Aorta (tissue), 5 donors: Measurements from ENCODE around the gene TMEM181. TPM values are rescaled to one million over a fixed set of nuclear protein-coding genes. Genes with fewer than 3 reads are reported as not detected.

Experiments used
- ATAC-seq: fragments of 200-7000 bp; cut with Tn5 transposase; one replicate; pipeline ENCODE4 v1.9.1; 2022; ENCODE audit warnings: moderate library complexity; ENCODE audit not compliant: low FRiP score
- DNase-seq, 2 donors: peaks; one replicate each; pipeline ENCODE4 v3.0.0-alpha.2; 2020
- H3K27ac ChIP-seq, 2 donors: one replicate each; pipeline ENCODE4 v1.5.1; 2013; ENCODE audit warnings: low read length in 2 of 2, mild to moderate bottlenecking in 2 of 2, moderate library complexity in 2 of 2, control low read depth in 1 of 2, inconsistent platforms in 1 of 2, low read depth in 1 of 2
- H3K27me3 ChIP-seq, 2 donors: one replicate each; pipeline ENCODE4 v1.6.1; 2013; ENCODE audit warnings: control low read depth in 1 of 2, low read length in 1 of 2, mild to moderate bottlenecking in 1 of 2, moderate library complexity in 1 of 2; ENCODE audit not compliant: insufficient read depth in 2 of 2, control insufficient read depth in 1 of 2
- H3K36me3 ChIP-seq, 2 donors: one replicate each; pipeline ENCODE4 v1.6.1; 2013; ENCODE audit warnings: control low read depth in 1 of 2, low read length in 1 of 2, mild to moderate bottlenecking in 1 of 2; ENCODE audit not compliant: insufficient read depth in 2 of 2, control insufficient read depth in 1 of 2
- H3K4me1 ChIP-seq, 2 donors: one replicate each; pipeline ENCODE4 v1.6.1; 2013; ENCODE audit warnings: low read length in 2 of 2, control low read depth in 1 of 2, mild to moderate bottlenecking in 1 of 2, moderate library complexity in 1 of 2; ENCODE audit not compliant: insufficient read depth in 2 of 2, control insufficient read depth in 1 of 2
- H3K4me3 ChIP-seq, 2 donors: one replicate each; pipeline ENCODE4 v1.5.1; 2013; ENCODE audit warnings: low read length in 2 of 2, control low read depth in 1 of 2, mild to moderate bottlenecking in 1 of 2
- H3K9me3 ChIP-seq: one replicate; pipeline ENCODE4 v1.6.1; 2013; ENCODE audit warnings: mild to moderate bottlenecking, low read length; ENCODE audit not compliant: control insufficient read depth
- WGBS, 2 donors: extraction: QIAGEN DNeasy Blood & Tissue Kit; methylation state at CpG; one replicate each; pipeline ENCODE4 v1.1.7; 2013; 5-methylcytosine and 5-hydroxymethylcytosine counted together
- intact Hi-C, 2 donors: fragments of 100-400 bp; cut with DNase I; formaldehyde crosslinking; loops; one replicate each; pipeline versions ENCODE4 v1.14.2 to v1.15.0; 2022
- polyA plus RNA-seq, 2 donors: library from polyadenylated mRNA; stranded (reverse); fragments of 200-250 nt; gene quantifications; one replicate each; pipeline ENCODE4 v1.2.3, GENCODE V29; 2013
- total RNA-seq, 2 donors: library from RNA; stranded (reverse); fragmentation: NEBNext Ultra II Directional; extraction: Animal tissue kit (Norgen Biotek cat#: 25700); gene quantifications; one replicate each; pipeline ENCODE4 v1.2.1, GENCODE V29; 2021
- donor health status: healthy with polysubstance abuse.
- donor health status: Bipolar disorder and iron deficiency.
- donor health status: DM: no; HTN: no; CAD: no.
- donor health status: DM: no; HTN: no; CAD: no.
- donor health status: DM: yes; HTN: yes; CAD: no.

Gene TMEM181
- total and polyA plus RNA-seq, 4 donors: 7.4 to 25.9 (median 17.9) TPM

DNA sequence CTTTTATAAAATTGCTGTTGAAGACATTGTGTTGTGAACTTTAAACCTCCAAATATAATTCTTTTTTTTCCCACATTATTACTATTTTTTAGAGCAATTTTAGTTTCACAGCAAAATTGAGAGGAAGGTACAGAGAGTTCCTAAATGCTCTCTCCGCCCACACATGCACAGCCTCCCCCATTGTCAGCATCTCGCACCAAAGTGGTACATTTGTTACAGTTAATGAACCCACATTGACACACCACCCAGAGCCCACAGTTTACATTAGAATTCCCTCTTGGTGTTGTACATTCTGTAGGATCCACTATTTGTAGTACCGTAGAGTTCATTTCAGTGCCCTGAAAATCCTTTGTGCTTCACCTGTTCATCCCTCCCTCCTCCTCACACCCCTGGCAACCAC lies 33.8 kb downstream of the TMEM181 start:
- peaks cover 0 to 4% of the 10 kb centered on the region in 2 donors for H3K36me3 ChIP-seq
- H3K27ac ChIP-seq: no peak overlapping the region
- H3K4me3 ChIP-seq: no peak overlapping the region
- DNase-seq: no peak
- WGBS, 2 donors: 96 to 98% methylated on average over 3 of the region's 3 CpGs
- H3K9me3 ChIP-seq: no peaks in the 10 kb centered on the region
- H3K4me1 ChIP-seq: no peaks in the 10 kb centered on the region
- intact Hi-C loops: no loop called here
- no peaks in the 10 kb centered on the region for H3K27me3 ChIP-seq
- ATAC-seq: no peak

DNA sequence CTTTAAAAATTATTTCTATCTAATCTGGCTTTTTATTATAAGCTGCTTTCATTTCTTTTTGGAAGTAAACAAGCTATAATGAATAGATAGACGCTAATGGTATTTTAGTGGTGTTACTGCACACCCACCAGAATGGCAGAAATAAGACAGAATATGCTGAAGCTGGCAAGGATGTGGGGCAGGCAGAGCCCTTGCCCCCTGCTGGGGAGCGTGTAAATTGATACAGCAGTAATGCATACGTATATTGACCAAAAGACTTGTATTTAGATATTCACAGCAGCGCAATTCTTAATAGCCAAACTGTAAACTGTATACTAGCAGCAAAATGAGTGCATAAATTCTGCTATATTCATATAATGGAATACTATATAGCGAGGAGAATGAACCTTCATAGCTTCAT lies 35.3 kb downstream of the TMEM181 start:
- 78 to 91% methylated on average over 5 of the region's 5 CpGs for WGBS, 2 donors
- intact Hi-C loops: no loop called here
- H3K9me3 ChIP-seq: no peaks in the 10 kb centered on the region
- no peak overlapping the region for H3K4me3 ChIP-seq
- H3K36me3 ChIP-seq: peaks cover 0 to 4% of the 10 kb centered on the region in 2 donors
- H3K4me1 ChIP-seq: no peaks in the 10 kb centered on the region
- H3K27me3 ChIP-seq: no peaks in the 10 kb centered on the region
- ATAC-seq: no peak
- no peak overlapping the region for H3K27ac ChIP-seq
- DNase-seq: no peak

DNA sequence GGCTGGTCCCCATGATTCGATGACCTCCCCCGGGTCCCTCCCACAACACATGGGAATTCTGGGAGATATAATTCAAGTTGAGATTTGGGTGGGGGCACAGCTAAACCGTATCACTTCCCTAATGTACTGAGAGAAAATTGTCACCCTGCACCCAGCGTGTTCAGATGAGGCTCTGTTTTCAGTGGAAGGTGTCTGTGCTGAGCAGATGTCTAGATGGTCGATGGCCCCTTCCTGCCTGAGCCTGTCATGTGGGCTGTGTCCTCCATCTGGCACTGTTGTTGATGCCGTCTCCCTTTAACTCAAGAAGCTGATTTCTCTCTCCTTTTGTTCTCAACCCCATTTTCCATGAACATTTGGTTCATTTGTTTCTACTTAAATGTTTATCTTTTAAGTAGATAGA lies 37.0 kb downstream of the TMEM181 start:
- no peak overlapping the region for H3K4me3 ChIP-seq
- H3K9me3 ChIP-seq: no peaks in the 10 kb centered on the region
- H3K27ac ChIP-seq: no peak overlapping the region
- intact Hi-C loops: no loop called here
- H3K27me3 ChIP-seq: no peaks in the 10 kb centered on the region
- H3K36me3 ChIP-seq: peaks cover 0 to 3% of the 10 kb centered on the region in 2 donors
- DNase-seq (no peak), ATAC-seq (no peak)
- H3K4me1 ChIP-seq: no peaks in the 10 kb centered on the region
- WGBS, 2 donors: 66 to 81% methylated on average over 6 of the region's 6 CpGs

DNA sequence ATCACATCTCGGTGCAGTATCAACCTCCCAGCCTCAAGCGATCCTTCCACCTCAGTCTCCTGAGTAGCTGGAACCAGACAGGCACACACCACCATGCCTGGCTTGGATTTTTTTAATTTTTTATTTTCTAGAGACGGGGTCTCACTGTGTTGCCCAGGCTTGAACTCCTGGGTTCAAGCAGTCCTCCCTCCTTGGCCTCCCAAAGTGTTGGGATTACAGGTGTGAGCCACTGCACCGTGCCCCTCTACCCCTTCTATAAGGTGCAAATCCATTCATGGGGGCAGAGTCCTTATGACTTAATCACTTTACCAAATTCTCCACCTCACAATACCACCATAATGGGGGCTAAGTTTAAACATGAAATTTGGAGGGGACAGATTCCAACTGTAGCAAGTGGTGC lies 37.7 kb downstream of the TMEM181 start:
- peaks cover 0 to 2% of the 10 kb centered on the region in 2 donors for H3K36me3 ChIP-seq

DNA sequence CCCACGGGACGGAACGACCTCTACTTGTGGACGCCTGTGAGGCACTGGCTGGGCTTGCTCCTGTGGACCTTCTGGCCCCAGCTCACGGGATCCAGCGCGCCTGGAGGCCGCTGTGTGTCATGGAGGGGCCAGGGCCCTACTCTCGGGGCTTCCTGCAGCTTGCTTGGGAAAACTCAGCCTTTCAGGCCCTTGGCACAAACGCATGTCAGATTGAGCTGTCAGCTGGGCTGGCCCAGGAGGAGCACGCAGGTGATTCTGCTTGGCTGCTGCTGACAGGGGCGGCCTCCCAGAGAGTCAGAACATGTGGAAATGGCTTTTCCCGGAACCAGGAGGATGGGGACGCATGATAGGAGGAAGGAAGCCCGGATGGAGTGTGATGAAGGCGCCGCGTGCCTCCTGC lies 39.7 kb downstream of the TMEM181 start:
- WGBS, 2 donors: 91 to 92% methylated on average over 18 of the region's 18 CpGs

More for the DNA sequence above, 37.7 kb downstream of the TMEM181 start:
- Histone ChIP-seq H3K27ac (no peak overlapping the region), H3K4me3 (no peak overlapping the region), H3K4me1 (no peaks in the 10 kb centered on the region), H3K27me3 (no peaks in the 10 kb centered on the region), H3K9me3 (no peaks in the 10 kb centered on the region)
- ATAC-seq: no peak
- intact Hi-C loops: no loop called here
- no peak for DNase-seq
- WGBS, 2 donors: 90 to 93% methylated on average over 4 of the region's 4 CpGs

DNA sequence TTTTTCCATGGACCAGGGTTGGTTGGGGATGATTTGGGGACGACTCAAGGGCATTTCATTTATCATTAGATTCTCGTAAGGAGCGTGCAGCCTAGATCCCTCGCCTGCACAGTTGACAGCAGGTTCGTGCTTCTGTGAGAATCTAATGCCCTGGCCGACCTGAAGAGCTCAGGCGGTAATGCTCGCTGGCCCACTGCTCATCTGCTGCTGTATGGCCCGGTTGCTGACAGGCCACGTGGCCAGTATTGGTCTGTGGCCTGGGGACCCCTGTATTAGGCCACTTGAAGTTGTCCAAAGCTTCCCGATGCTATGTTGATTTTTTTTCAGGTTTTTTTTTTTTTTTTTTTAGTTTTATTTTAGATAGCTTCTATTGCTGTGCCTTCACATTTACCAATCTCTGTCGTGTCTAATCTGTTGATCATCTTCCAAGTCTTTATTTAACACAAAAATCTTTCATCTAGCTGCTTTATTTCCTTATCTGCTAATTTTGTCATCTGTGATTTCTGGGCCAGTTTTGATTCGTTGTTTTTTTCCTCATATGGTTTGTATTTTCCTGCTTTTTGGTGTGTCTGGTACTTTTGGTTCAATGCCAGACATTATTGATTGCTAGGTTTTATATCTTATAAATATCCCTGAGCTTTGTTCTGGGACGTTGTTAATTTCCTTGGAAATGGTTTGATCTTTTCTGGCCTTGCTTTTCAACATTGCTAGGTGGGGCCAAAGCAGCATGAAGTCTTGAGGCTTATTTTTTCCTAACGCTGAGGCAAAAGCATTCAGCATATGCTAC lies 43.6 kb downstream of the TMEM181 start:
- H3K27ac ChIP-seq: no peak overlapping the region
- no peaks in the 10 kb centered on the region for H3K27me3 ChIP-seq
- H3K4me3 ChIP-seq: no peak overlapping the region
- peaks cover 0 to 4% of the 10 kb centered on the region in 2 donors for H3K36me3 ChIP-seq
- DNase-seq: no peak
- no peaks in the 10 kb centered on the region for H3K4me1 ChIP-seq
- 74 to 80% methylated on average over 15 of the region's 15 CpGs for WGBS, 2 donors
- no peak for ATAC-seq
- H3K9me3 ChIP-seq: no peaks in the 10 kb centered on the region
- intact Hi-C loops: loop anchor here in 1 of 2 donors (10.0 kb wide), 1 partner anchor 81 kb away; no protein-coding TSS in a partner anchor

More for the DNA sequence above, 39.7 kb downstream of the TMEM181 start:
- no peaks in the 10 kb centered on the region for H3K9me3 ChIP-seq
- H3K36me3 ChIP-seq: peaks cover 0 to 2% of the 10 kb centered on the region in 2 donors
- DNase-seq (no peak), ATAC-seq (no peak)
- H3K4me1 ChIP-seq: no peaks in the 10 kb centered on the region
- no peak overlapping the region for H3K27ac ChIP-seq
- H3K4me3 ChIP-seq: no peak overlapping the region
- intact Hi-C loops: loop anchor here in 1 of 2 donors (10.0 kb wide), 1 partner anchor 85 kb away; no protein-coding TSS in a partner anchor
- no peaks in the 10 kb centered on the region for H3K27me3 ChIP-seq

DNA sequence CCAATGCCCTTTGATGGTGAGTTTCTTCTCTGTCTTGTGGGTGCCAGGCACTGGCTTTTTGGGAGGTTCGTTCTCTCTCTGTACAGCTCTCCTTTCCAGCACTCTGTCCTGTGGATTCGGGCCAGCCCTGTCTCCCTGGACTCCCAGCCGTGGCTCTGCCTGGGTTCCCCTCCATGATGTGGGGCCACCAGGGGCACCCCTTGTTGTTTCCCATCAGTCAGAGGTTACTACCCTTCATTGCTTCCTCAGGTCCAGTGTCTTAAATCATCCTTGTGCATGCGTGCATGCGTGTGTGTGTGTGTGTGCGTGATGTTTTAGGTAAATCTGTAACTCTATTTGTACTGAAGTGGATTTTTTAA lies 44.1 kb downstream of the TMEM181 start:
- DNase-seq (no peak), ATAC-seq (no peak)
- Histone ChIP-seq H3K4me1 (no peaks in the 10 kb centered on the region), H3K4me3 (no peak overlapping the region), H3K36me3 (peaks cover 0 to 4% of the 10 kb centered on the region in 2 donors), H3K9me3 (no peaks in the 10 kb centered on the region), H3K27me3 (no peaks in the 10 kb centered on the region), H3K27ac (no peak overlapping the region)
- intact Hi-C loops: loop anchor here in 1 of 2 donors (10.0 kb wide), 1 partner anchor 81 kb away; no protein-coding TSS in a partner anchor
- WGBS, 2 donors: 82 to 84% methylated on average over 6 of the region's 6 CpGs

DNA sequence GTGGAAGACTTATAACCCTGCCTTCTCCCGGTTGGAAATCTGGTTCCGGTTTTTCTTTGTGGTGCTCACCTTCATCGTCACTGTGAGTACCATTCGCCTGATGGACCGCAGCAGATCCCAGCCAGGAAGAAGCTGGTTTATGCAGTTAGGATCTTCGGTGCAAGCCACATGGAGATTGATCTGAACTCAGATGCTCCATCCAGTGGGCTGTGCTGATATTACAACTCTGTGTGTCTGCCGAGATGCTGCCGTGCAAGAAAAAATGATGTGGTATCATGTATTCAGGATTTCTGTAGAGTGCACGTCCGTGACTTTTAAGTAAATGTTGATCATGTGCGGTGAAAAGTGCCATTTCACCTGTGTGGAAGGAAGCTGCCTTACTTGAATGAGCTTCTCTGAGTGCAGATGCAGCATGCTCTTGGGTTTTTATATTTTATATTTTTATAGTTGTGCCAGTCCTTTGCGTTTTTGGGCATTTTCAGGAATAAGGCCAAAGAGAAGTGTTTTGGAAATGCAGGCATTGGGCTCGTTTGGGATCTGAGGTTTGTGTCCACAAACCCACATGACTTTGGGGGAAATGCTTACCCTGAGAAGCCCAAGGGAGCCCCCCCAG lies 45.5 kb downstream of the TMEM181 start:
- H3K27me3 ChIP-seq: no peaks in the 10 kb centered on the region
- H3K4me1 ChIP-seq: no peaks in the 10 kb centered on the region
- H3K4me3 ChIP-seq: no peak overlapping the region
- 30 to 35% methylated on average over 13 of the region's 13 CpGs for WGBS, 2 donors
- no peak for DNase-seq
- no peaks in the 10 kb centered on the region for H3K9me3 ChIP-seq
- peak; percentile 73 for ATAC-seq
- peaks cover 0 to 4% of the 10 kb centered on the region in 2 donors for H3K36me3 ChIP-seq
- no peak overlapping the region for H3K27ac ChIP-seq
- intact Hi-C loops: loop anchor here in 1 of 2 donors (5.0 to 10.0 kb wide), 2 partner anchors 79 to 388 kb away; no protein-coding TSS in a partner anchor
